Thoracic aorta (tissue), 2 donors: ENCODE measurements around the gene FHIT. TPM values are rescaled to one million over a fixed set of nuclear protein-coding genes. Genes with fewer than 3 reads are reported as not detected.
"Not testable (repeated sequence)": the region's sequence is repeated elsewhere in the genome, so short reads cannot be mapped to it uniquely, and the experiment has no call there.

ENCODE experiments used
- ATAC-seq: fragments of 150-250 bp; one replicate; pipeline ENCODE4 v1.8.0; 2017; ENCODE audit warnings: low read depth; ENCODE audit not compliant: insufficient number of reproducible peaks, low FRiP score
- DNase-seq: peaks from one replicate; pipeline ENCODE4 v3.0.0-alpha.2; 2020; ENCODE audit warnings: low spot score
- H3K27ac ChIP-seq, 2 donors: fragments of 200-600 bp; sonication (generic); 1 replicate in 1 of 2; 2 replicates in 1 of 2; pipeline ENCODE4 v1.5.1; 2016; ENCODE audit warnings: mild to moderate bottlenecking in 2 of 2, moderate library complexity in 2 of 2
- H3K27me3 ChIP-seq: fragments of 200-600 bp; sonication (generic); replicated peaks from 2 replicates; pipeline ENCODE4 v1.6.0; 2016; ENCODE audit warnings: mild to moderate bottlenecking; ENCODE audit not compliant: insufficient read depth
- H3K36me3 ChIP-seq: fragments of 200-600 bp; sonication (generic); one replicate; pipeline ENCODE4 v1.5.1; 2016
- H3K4me1 ChIP-seq, 2 donors: fragments of 200-600 bp; sonication (generic); 1 replicate in 1 of 2; 2 replicates in 1 of 2; pipeline versions ENCODE4 v1.5.1 to v1.6.0; 2016; ENCODE audit warnings: low read depth in 2 of 2, mild to moderate bottlenecking in 1 of 2; ENCODE audit not compliant: control insufficient read depth in 1 of 2
- H3K4me3 ChIP-seq: fragments of 200-600 bp; sonication (generic); 2 replicates; pipeline ENCODE4 v1.5.1; 2016; ENCODE audit warnings: mild to moderate bottlenecking
- H3K9me3 ChIP-seq: fragments of 200-600 bp; sonication (generic); 2 replicates; pipeline ENCODE4 v1.5.1; 2016
- total RNA-seq, 2 donors: library from RNA; depleted of rRNA; stranded (reverse); fragments of >200 nt; gene quantifications; one replicate each; pipeline versions ENCODE4 v1.1.0 to v1.2.3, GENCODE V29; 2016
- TF ChIP-seq, protein P1 (sequence below): fragments of 200-600 bp; sonication (generic); IDR thresholded peaks from one replicate; pipeline ENCODE4 v1.5.1; 2019; ENCODE audit warnings: antibody characterized with exemption

The FHIT gene
- total RNA-seq, 2 donors from 2014 or later = 2.0 to 2.3 TPM

DNA sequence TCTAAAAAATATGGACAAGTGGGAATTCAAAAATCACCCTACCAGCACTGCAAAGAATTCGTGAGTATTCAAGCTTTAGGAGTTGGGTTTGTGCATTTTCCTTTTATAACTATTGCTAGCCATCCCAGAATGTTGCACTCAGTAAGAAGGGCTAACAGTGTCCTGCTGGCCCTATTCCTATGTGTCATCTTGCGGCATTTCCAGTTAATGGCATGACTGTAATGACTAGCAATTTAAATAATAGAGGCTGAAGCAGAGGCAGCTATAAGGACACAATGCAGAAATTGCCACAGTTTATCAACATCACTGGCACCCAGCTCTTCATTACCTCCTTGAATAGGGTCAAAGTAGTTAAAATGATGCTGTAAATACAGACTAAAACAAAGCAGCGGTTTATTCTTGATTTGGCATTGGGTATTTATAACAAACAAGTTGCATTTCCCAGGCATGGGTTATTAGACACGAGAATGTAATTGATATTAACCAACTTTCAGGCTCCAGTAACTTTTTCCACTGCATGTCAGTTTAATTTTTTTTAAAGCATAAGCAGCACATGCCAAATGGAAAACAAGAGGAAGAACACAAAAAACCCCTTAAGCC lies 177.6 kb downstream of the FHIT start:
- DNase-seq (no peak), ATAC-seq (no peak)
- Histone ChIP-seq H3K27me3 (no peaks in the 10 kb centered on the region), H3K4me1 (peaks cover 0 to 3% of the 10 kb centered on the region in 2 donors), H3K27ac (no peak overlapping the region), H3K4me3 (no peak overlapping the region), H3K36me3 (no peaks in the 10 kb centered on the region), H3K9me3 (no peaks in the 10 kb centered on the region)
- TF ChIP-seq, protein P1, sequence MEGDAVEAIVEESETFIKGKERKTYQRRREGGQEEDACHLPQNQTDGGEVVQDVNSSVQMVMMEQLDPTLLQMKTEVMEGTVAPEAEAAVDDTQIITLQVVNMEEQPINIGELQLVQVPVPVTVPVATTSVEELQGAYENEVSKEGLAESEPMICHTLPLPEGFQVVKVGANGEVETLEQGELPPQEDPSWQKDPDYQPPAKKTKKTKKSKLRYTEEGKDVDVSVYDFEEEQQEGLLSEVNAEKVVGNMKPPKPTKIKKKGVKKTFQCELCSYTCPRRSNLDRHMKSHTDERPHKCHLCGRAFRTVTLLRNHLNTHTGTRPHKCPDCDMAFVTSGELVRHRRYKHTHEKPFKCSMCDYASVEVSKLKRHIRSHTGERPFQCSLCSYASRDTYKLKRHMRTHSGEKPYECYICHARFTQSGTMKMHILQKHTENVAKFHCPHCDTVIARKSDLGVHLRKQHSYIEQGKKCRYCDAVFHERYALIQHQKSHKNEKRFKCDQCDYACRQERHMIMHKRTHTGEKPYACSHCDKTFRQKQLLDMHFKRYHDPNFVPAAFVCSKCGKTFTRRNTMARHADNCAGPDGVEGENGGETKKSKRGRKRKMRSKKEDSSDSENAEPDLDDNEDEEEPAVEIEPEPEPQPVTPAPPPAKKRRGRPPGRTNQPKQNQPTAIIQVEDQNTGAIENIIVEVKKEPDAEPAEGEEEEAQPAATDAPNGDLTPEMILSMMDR = no peak

DNA sequence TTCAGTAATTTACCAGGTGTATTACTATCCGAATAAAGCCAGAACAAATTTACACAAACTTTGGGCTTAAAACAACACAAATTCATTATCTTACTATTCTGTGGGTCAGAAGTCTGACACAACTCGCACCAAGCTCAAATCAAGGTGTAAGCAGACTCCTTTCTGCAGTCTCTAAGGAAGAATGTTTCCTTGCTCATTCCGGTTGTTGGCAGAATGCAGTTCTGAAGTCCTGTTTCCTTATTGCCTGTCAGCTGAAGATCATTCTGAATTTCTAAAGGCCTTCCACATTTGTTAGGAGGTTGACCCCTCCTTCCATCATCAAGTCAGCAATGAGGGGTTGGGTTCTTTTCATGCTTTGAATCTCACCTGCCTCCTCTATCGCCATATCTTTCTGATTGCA lies 183.2 kb downstream of the FHIT start:
- Histone ChIP-seq H3K36me3 (no peaks in the 10 kb centered on the region), H3K27ac (no peak overlapping the region), H3K4me3 (no peak overlapping the region), H3K4me1 (no peaks in the 10 kb centered on the region), H3K9me3 (no peaks in the 10 kb centered on the region), H3K27me3 (no peaks in the 10 kb centered on the region)
- DNase-seq = no peak
- TF ChIP-seq, protein P1 = no peak
- no peak for ATAC-seq

DNA sequence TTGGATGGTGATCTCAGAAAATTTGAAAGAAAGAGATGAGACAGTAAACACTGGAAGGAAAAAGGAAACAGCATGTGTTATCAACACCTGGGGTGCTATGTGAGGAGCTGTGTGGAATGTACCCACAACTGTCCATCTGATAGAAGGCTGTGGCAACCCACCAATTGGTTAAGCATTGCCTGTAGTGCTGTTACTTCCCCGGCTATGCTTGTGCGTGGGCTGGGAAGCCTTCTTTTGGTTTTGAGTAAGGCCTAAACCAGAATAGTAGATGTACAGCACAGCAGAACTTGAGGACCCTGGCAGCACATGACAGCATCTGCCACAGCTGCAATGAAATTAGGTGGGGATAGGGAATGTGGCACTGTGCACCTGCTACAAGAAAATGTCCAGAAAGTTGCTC lies 184.5 kb downstream of the FHIT start:
- H3K4me3 ChIP-seq = no peak overlapping the region
- DNase-seq (no peak), ATAC-seq (no peak)
- H3K9me3 ChIP-seq = no peaks in the 10 kb centered on the region
- no peak overlapping the region for H3K27ac ChIP-seq
- H3K4me1 ChIP-seq = no peaks in the 10 kb centered on the region
- TF ChIP-seq, protein P1 = no peak
- H3K27me3 ChIP-seq = no peaks in the 10 kb centered on the region
- H3K36me3 ChIP-seq = no peaks in the 10 kb centered on the region

DNA sequence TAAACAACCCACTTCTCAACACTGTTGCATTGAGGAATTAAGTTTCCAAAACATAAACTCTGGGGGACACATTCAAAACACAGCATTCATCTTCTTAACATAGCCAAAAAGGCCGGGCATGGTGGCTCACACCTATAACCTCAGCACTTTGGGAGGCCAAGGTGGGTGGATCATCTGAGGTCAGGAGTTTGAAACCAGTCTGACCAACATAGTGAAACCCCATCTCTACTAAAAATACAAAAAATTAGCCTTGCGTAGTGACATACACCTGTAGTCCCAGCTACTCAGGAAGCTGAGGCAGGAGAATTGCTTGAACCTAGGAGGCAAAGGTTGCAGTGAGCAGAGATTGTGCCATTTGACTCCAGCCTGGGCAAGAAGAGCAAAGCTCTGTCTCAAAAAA lies 185.0 kb downstream of the FHIT start:
- not testable (repeated sequence) for ATAC-seq, H3K27ac ChIP-seq, H3K4me1 ChIP-seq, H3K27me3 ChIP-seq, H3K9me3 ChIP-seq, H3K36me3 ChIP-seq, DNase-seq, H3K4me3 ChIP-seq

DNA sequence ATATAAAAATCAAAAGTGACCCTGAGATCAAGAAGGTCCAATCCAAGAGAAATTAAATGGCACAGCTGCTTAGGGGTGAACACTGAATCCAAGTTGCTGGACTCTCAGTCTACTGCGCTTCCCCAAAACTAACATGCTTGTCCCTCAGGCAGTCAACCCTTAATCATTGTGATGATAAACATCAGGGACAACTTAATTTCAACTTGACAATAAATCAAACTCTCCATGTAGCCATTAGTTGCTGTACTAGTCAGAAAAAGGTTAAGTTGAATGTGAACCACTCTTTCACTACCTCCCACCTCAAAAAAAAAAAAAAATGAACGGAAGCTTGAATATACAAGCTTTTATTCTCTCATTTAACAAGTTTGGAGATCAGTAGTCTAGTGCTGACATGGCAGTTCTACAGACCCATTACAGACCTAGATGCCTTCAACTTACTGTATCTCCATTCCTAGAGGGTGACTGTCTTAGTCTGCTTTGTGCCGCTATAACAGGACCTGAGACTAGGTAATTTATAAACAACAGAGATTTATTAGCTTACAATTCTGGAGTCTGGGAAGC lies 185.7 kb downstream of the FHIT start:
- H3K4me1 ChIP-seq = no peaks in the 10 kb centered on the region
- no peak overlapping the region for H3K27ac ChIP-seq
- DNase-seq (no peak), ATAC-seq (no peak)
- H3K9me3 ChIP-seq = no peaks in the 10 kb centered on the region
- H3K27me3 ChIP-seq = no peaks in the 10 kb centered on the region
- H3K4me3 ChIP-seq = no peak overlapping the region
- TF ChIP-seq, protein P1 = no peak
- H3K36me3 ChIP-seq = no peaks in the 10 kb centered on the region
